B cell (primary cell): ENCODE data around the gene SEC14L6. TPM values are rescaled to one million over a fixed set of nuclear protein-coding genes. Genes with fewer than 3 reads are reported as not detected.

Experiments used
- ATAC-seq: fragments of 200-7000 bp; cut with Tn5 transposase; one replicate; pipeline ENCODE4 v1.10.0; 2021; ENCODE audit warnings: low read depth, mild to moderate bottlenecking, moderate number of reproducible peaks, moderate library complexity
- CTCF ChIA-PET: fragments of 350-600 bp; sonication (Branson Sonifier 250); formaldehyde crosslinking; loops from one replicate; lab custom pipeline; 2021; ENCODE audit warnings: antibody characterized with exemption, inconsistent platforms; lab: Charles Lee
- POLR2A ChIA-PET: fragments of 350-600 bp; sonication (Branson Sonifier 250); formaldehyde crosslinking; loops from one replicate; lab custom pipeline; 2021; ENCODE audit warnings: antibody characterized with exemption; lab: Charles Lee
- DNase-seq: peaks from one replicate; pipeline ENCODE4 v3.0.0; 2013
- H2AFZ ChIP-seq: 2 replicates; pipeline ENCODE4 v1.6.1; 2012; ENCODE audit warnings: mild to moderate bottlenecking, low read depth, low read length; ENCODE audit not compliant: insufficient read depth, poor library complexity, severe bottlenecking
- H3K27ac ChIP-seq, 2 donors: 1 replicate in 1 of 2; 2 replicates in 1 of 2; pipeline ENCODE4 v1.5.1; 2012 to 2013; ENCODE audit warnings: low read length in 2 of 2, mild to moderate bottlenecking in 2 of 2, moderate library complexity in 1 of 2
- H3K27me3 ChIP-seq, 4 experiments: fragments of 200-600 bp in 1 of 4; sonication (generic) in 1 of 4; replicated peaks in 1 of 4; 1 replicate in 2 of 4; 2 replicates in 2 of 4; pipeline versions ENCODE4 v1.6.1 to v1.7.0; 2013 to 2016; ENCODE audit warnings: low read length in 3 of 4, mild to moderate bottlenecking in 2 of 4, mixed read lengths in 1 of 4, moderate library complexity in 1 of 4; ENCODE audit not compliant: insufficient read depth in 4 of 4, control insufficient read depth in 3 of 4; ENCODE audit errors: control extremely low read depth in 1 of 4
- H3K36me3 ChIP-seq, 2 experiments: replicated peaks in 1 of 2; 1 replicate in 1 of 2; 2 replicates in 1 of 2; pipeline versions ENCODE4 v1.6.1 to v1.7.1; 2013; ENCODE audit warnings: low read length in 1 of 2; ENCODE audit not compliant: insufficient read depth in 2 of 2, control insufficient read depth in 1 of 2; ENCODE audit errors: control extremely low read depth in 1 of 2, extremely low read depth in 1 of 2
- H3K4me1 ChIP-seq, 2 donors: fragments of 200-600 bp in 1 of 2; sonication (generic) in 1 of 2; 1 replicate in 1 of 2; 2 replicates in 1 of 2; pipeline versions ENCODE4 v1.5.1 to v1.6.1; 2013 to 2017; ENCODE audit warnings: low read length in 2 of 2; ENCODE audit not compliant: control insufficient read depth in 2 of 2, insufficient read depth in 2 of 2
- H3K4me2 ChIP-seq: replicated peaks from 2 replicates; pipeline ENCODE3; 2012; ENCODE audit warnings: mild to moderate bottlenecking, low read depth, low read length; ENCODE audit not compliant: poor library complexity, severe bottlenecking
- H3K4me3 ChIP-seq, 5 experiments: fragments of 200-600 bp in 1 of 5; sonication (generic) in 1 of 5; 1 replicate in 3 of 5; 2 replicates in 2 of 5; pipeline versions ENCODE4 v1.5.1 to v1.7.0; 2011 to 2016; ENCODE audit warnings: low read length in 4 of 5, mild to moderate bottlenecking in 4 of 5, low read depth in 2 of 5, control low read depth in 1 of 5, moderate library complexity in 1 of 5; ENCODE audit not compliant: insufficient read depth in 1 of 5; ENCODE audit errors: control extremely low read depth in 1 of 5, extremely low read depth in 1 of 5
- H3K79me2 ChIP-seq: fragments of 200-600 bp; sonication (generic); one replicate; pipeline ENCODE4 v1.6.0; 2016; ENCODE audit warnings: low read length; ENCODE audit not compliant: control insufficient read depth, insufficient read depth
- H3K9ac ChIP-seq: fragments of 200-600 bp; sonication (generic); 2 replicates; pipeline ENCODE4 v1.6.1; 2017; ENCODE audit warnings: mild to moderate bottlenecking, low read length, moderate library complexity
- H3K9me3 ChIP-seq, 3 donors: one replicate each; pipeline versions ENCODE4 v1.6.1 to v1.7.1; 2013; ENCODE audit warnings: low read length in 2 of 3; ENCODE audit not compliant: control insufficient read depth in 2 of 3, insufficient read depth in 1 of 3; ENCODE audit errors: control extremely low read depth in 1 of 3
- H4K20me1 ChIP-seq: 2 replicates; pipeline ENCODE4 v1.6.0; 2012; ENCODE audit warnings: mild to moderate bottlenecking, low read length; ENCODE audit not compliant: insufficient read depth, control insufficient read depth, poor library complexity, severe bottlenecking
- H3K27ac Mint-ChIP-seq: one replicate; pipeline ENCODE4 v1.8.0; 2021; ENCODE audit warnings: mixed read lengths
- H3K27me3 Mint-ChIP-seq: one replicate; pipeline ENCODE4 v1.8.0; 2021; ENCODE audit warnings: mixed read lengths
- H3K4me1 Mint-ChIP-seq: one replicate; pipeline ENCODE4 v1.8.0; 2021; ENCODE audit warnings: mixed read lengths
- H3K4me3 Mint-ChIP-seq: one replicate; pipeline ENCODE4 v1.8.0; 2021; ENCODE audit warnings: mixed read lengths
- H3K9me3 Mint-ChIP-seq: one replicate; pipeline ENCODE4 v1.8.0; 2022; ENCODE audit warnings: mixed read lengths; ENCODE audit not compliant: insufficient read depth
- CTCF ChIP-seq: fragments of 200-600 bp; IDR thresholded peaks from one replicate; pipeline ENCODE4 v1.8.0; 2022; ENCODE audit warnings: antibody characterized with exemption, mild to moderate bottlenecking
- EZH2 ChIP-seq: IDR thresholded peaks from 2 replicates; pipeline ENCODE4 v1.6.1; 2012; ENCODE audit warnings: borderline replicate concordance, low read depth, mild to moderate bottlenecking, moderate library complexity, low read length; ENCODE audit not compliant: insufficient read depth, poor library complexity, severe bottlenecking
- WGBS: methylation state at CpG from one replicate; pipeline ENCODE4 v1.1.5; 2013; ENCODE audit warnings: missing lambda C conversion rate; ENCODE audit not compliant: insufficient coverage; 5-methylcytosine and 5-hydroxymethylcytosine counted together
- intact Hi-C: fragments of 100-400 bp; cut with micrococcal nuclease; formaldehyde crosslinking; loops from one replicate; pipeline ENCODE4 v1.10.0; 2022
- polyA plus RNA-seq: library from polyadenylated mRNA; depleted of rRNA; stranded (reverse); fragments of >200 nt; gene quantifications from 2 replicates; pipeline ENCODE4 v1.2.3, GENCODE V29; 2012
- total RNA-seq, 2 donors: library from RNA; stranded (reverse); fragments of 120-200 nt in 1 of 2; gene quantifications; 1 replicate in 1 of 2; 2 replicates in 1 of 2; pipeline versions ENCODE4 v1.2.3 to v1.2.4, GENCODE V29; 2013 to 2022

Gene SEC14L6
- total and polyA plus RNA-seq, 2 donors (not counting 1 experiment from before 2014, with no cell fraction given), result not detected

- ChIA-PET POLR2A (no interaction called here), CTCF (interaction anchor here (0.6 kb wide), 1 partner anchor 582 kb away, joined by 4 read pairs; no protein-coding TSS in a partner anchor)
- intact Hi-C loops, result no loop called here
- peaks cover 11% of the 10 kb centered on the region for H3K27me3 Mint-ChIP-seq
- Histone ChIP-seq H4K20me1 (no peaks in the 10 kb centered on the region), H3K4me3 (no peak overlapping the region), H3K36me3 (no peaks in the 10 kb centered on the region), H2AFZ (no peak overlapping the region), H3K9ac (no peak overlapping the region), H3K79me2 (no peaks in the 10 kb centered on the region), H3K27me3 (peaks cover 0 to 3% (median 0%) of the 10 kb centered on the region in 4 experiments), H3K4me1 (no peaks in the 10 kb centered on the region), H3K9me3 (no peaks in the 10 kb centered on the region), H3K4me2 (no peak overlapping the region), H3K27ac (no peak overlapping the region)
- no peak overlapping the region for H3K4me3 Mint-ChIP-seq
- no peak for DNase-seq
- no peak for ATAC-seq
- H3K4me1 Mint-ChIP-seq, result no peaks in the 10 kb centered on the region
- WGBS, result 84% methylated on average over 6 of the region's 7 CpGs
- TF ChIP-seq EZH2 (no peak), CTCF (no peak)
- H3K9me3 Mint-ChIP-seq, result no peaks in the 10 kb centered on the region
- no peak overlapping the region for H3K27ac Mint-ChIP-seq
These were observed 19.6 kb upstream of the SEC14L6 start for GRCh38 chr22:30566125-30566524.

GRCh38 chr22:30565341-30565740, 18.8 kb upstream of the SEC14L6 start:
- peaks cover 14% of the 10 kb centered on the region for H3K27me3 Mint-ChIP-seq
- TF ChIP-seq EZH2 (no peak), CTCF (no peak)
- ChIA-PET POLR2A (no interaction called here), CTCF (no interaction called here)
- Histone ChIP-seq H3K4me2 (no peak overlapping the region), H3K27me3 (peaks cover 0 to 3% (median 0%) of the 10 kb centered on the region in 4 experiments), H3K4me1 (no peaks in the 10 kb centered on the region), H3K27ac (no peak overlapping the region), H3K9me3 (no peaks in the 10 kb centered on the region), H3K79me2 (no peaks in the 10 kb centered on the region), H3K36me3 (no peaks in the 10 kb centered on the region), H3K4me3 (no peak overlapping the region), H3K9ac (no peak overlapping the region), H2AFZ (no peak overlapping the region), H4K20me1 (no peaks in the 10 kb centered on the region)
- no peaks in the 10 kb centered on the region for H3K4me1 Mint-ChIP-seq
- no peaks in the 10 kb centered on the region for H3K9me3 Mint-ChIP-seq
- intact Hi-C loops, result no loop called here
- WGBS, result 75% methylated on average over 4 of the region's 4 CpGs
- no peak for DNase-seq
- no peak overlapping the region for H3K27ac Mint-ChIP-seq
- no peak for ATAC-seq
- no peak overlapping the region for H3K4me3 Mint-ChIP-seq
